ENCODE measurements around the gene DTNB. TPM values are rescaled to one million over a fixed set of nuclear protein-coding genes. Genes with fewer than 3 reads are reported as not detected.

DTNB gene
- polyA plus RNA-seq, 1 of the 3 experiments (the other 2 are of a cell fraction) = 15.3 TPM

- 92% methylated on average over 4 of the region's 4 CpGs for WGBS (ENCODE audit: low lambda C conversion rate)
- H3K4me2 ChIP-seq = no peak overlapping the region
- no peak overlapping the region for H3K27ac ChIP-seq (ENCODE audit: low read depth in 2 of 2, low read length in 1 of 2)
- H3K9ac ChIP-seq = no peak overlapping the region
- H3K9me2 ChIP-seq = no peaks in the 10 kb centered on the region
- H4K20me1 ChIP-seq (ENCODE audit: insufficient read depth) = no peaks in the 10 kb centered on the region
- no peaks in the 10 kb centered on the region for H3K9me3 ChIP-seq
- CTCF ChIA-PET = no interaction called here
- H3K36me3 ChIP-seq (replicated peaks in 1 of 2; ENCODE audit: control insufficient read depth in 1 of 2, insufficient read depth in 2 of 2, low read length in 1 of 2) = no peaks in the 10 kb centered on the region
- H3K4me1 ChIP-seq (ENCODE audit: control insufficient read depth in 1 of 2, insufficient read depth in 2 of 2, low read depth in 1 of 2, low read length in 1 of 2) = peaks cover 0 to 2% of the 10 kb centered on the region in 2 experiments; a peak in 2 of 4 replicates
- H3K4me3 ChIP-seq (ENCODE audit: low read depth in 2 of 2, low read length in 1 of 2) = no peak overlapping the region
- H3K79me2 ChIP-seq (ENCODE audit: insufficient read depth) = peaks cover 17% of the 10 kb centered on the region
- H3F3A ChIP-seq (replicated peaks; ENCODE audit: insufficient read depth) = no peaks in the 10 kb centered on the region
- no peak overlapping the region for H2AFZ ChIP-seq (ENCODE audit: low read depth)
- TF ChIP-seq YY1 (IDR thresholded peaks at IDR 0.05; ENCODE audit: low read depth) (no peak), IRF3 (IDR thresholded peaks at IDR 0.05; ENCODE audit: low read depth, low read length) (no peak), SMC3 (IDR thresholded peaks at IDR 0.05; ENCODE audit: low read depth, low read length) (no peak), NFIC (IDR thresholded peaks at IDR 0.05; ENCODE audit: borderline replicate concordance) (no peak), RXRA (IDR thresholded peaks at IDR 0.05; ENCODE audit: borderline replicate concordance, low read depth) (no peak), GATA2 (CRISPR knock-in tag; IDR thresholded peaks at IDR 0.05) (no peak), ZBTB33 (IDR thresholded peaks at IDR 0.05; ENCODE audit: borderline replicate concordance, low read depth) (no peak), FOXM1 (IDR thresholded peaks at IDR 0.05; ENCODE audit: low read depth) (no peak), ELF1 (IDR thresholded peaks at IDR 0.05) (no peak), EP300 (IDR thresholded peaks at IDR 0.05; ENCODE audit: borderline replicate concordance in 1 of 2, low read depth in 1 of 2, low read length in 1 of 2) (no peak), TAF1 (IDR thresholded peaks at IDR 0.05; ENCODE audit: borderline replicate concordance, low read depth, low read length) (no peak), RCOR1 (IDR thresholded peaks at IDR 0.05; ENCODE audit: low read length) (no peak), USF1 (IDR thresholded peaks at IDR 0.05; ENCODE audit: borderline replicate concordance, low read depth) (no peak), FOSL2 (IDR thresholded peaks at IDR 0.05; ENCODE audit: borderline replicate concordance, low read depth) (no peak), MEF2A (IDR thresholded peaks at IDR 0.05; ENCODE audit: borderline replicate concordance, low read depth) (no peak), MAX (IDR thresholded peaks at IDR 0.05; ENCODE audit: low read depth) (no peak), EZH2phosphoT487 (IDR thresholded peaks at IDR 0.05; ENCODE audit: borderline replicate concordance, low read depth) (no peak), REST (IDR thresholded peaks at IDR 0.05; ENCODE audit: low read depth, low read length) (no peak), PBX3 (IDR thresholded peaks at IDR 0.05) (no peak), JUND (IDR thresholded peaks at IDR 0.05) (no peak)
- DNase-seq = no peak
- POLR2A ChIA-PET = no interaction called here
- H3K27me3 ChIP-seq (ENCODE audit: insufficient read depth) = no peaks in the 10 kb centered on the region
Measured at GRCh38 chr2:25654801-25655200, 18.6 kb downstream of the DTNB start.

Measured in SK-N-SH (cell line).